Type B pancreatic cell (in vitro differentiated cells): ENCODE measurements around the gene ZNF22. TPM values are rescaled to one million over a fixed set of nuclear protein-coding genes. Genes with fewer than 3 reads are reported as not detected.

Source experiments
- DNase-seq: peaks from one replicate; pipeline ENCODE4 v3.0.0; 2021; ENCODE audit warnings: mixed read lengths; ENCODE audit not compliant: unreplicated experiment; ENCODE audit errors: extremely low spot score
- H3K27ac Mint-ChIP-seq: 2 replicates; pipeline ENCODE4 v1.8.0; 2021; ENCODE audit warnings: mild to moderate bottlenecking, mixed read lengths
- H3K27me3 Mint-ChIP-seq: 2 replicates; pipeline ENCODE4 v1.8.0; 2021; ENCODE audit warnings: mixed read lengths
- H3K36me3 Mint-ChIP-seq: 2 replicates; pipeline ENCODE4 v1.8.0; 2021; ENCODE audit warnings: mixed read lengths
- H3K4me1 Mint-ChIP-seq: one replicate; pipeline ENCODE4 v1.8.0; 2021; ENCODE audit warnings: mixed read lengths; ENCODE audit not compliant: unreplicated experiment
- H3K4me3 Mint-ChIP-seq: 2 replicates; pipeline ENCODE4 v1.8.0; 2021; ENCODE audit warnings: mild to moderate bottlenecking, mixed read lengths
- H3K9me3 Mint-ChIP-seq: 2 replicates; pipeline ENCODE4 v1.8.0; 2021; ENCODE audit warnings: mixed read lengths
- total RNA-seq: library from RNA; stranded (reverse); gene quantifications from 2 replicates; pipeline ENCODE4 v1.2.1, GENCODE V29; 2021; ENCODE audit warnings: low replicate concordance
- TF ChIP-seq, protein P1 (sequence below): fragments of 200-600 bp; sonication (generic); conservative IDR thresholded peaks from 2 replicates; pipeline ENCODE4 v1.5.0; 2021; ENCODE audit warnings: antibody characterized with exemption, mild to moderate bottlenecking

ZNF22 gene
- total RNA-seq, 1 donor from 2014 or later = 39.0 TPM

DNA sequence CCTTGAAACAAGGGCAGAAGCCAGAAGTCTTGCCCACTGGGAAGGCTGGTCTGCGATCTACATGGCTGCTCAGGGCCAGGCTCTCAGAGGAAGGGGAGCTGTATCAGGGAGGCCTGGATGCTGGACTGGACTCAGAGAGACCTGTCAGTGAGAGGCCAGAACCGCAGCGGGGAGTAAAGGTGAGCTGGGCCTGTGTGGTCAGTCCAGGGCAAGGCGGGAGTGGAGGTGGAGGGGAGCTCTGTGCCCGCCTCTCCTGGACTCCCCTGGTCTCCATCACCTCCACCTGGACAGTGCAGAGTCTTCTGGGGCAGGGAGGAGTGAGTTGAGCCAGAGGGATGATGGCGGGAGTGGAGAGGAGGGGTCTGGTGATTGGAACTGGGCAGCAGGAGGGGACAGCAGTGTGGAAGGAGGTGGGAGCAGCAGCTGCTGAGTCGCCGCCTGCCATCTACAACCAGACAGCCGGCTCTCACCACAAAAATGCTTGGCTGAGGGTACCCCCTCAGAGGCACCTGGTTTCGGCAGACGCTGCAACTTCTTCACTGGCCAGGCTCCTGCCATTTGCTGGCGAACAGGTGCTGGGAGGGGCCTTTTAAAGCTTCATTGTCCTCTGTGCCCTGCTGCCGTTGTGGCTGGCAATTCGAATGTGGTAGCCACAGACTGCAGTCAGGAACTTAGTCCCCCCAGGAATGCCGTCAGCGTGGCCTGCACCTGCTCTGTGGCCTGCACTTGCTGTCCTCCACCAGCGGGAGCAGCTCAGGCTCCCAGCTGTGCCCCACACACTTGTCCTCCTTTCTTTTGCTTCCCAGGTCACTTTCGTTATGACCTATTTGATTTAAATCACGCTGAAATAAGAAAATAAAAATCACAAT, 37.6 kb upstream of the ZNF22 start:
- DNase-seq = peak; percentile 60
- Mint-ChIP-seq H3K27me3 (no peaks in the 10 kb centered on the region), H3K9me3 (no peaks in the 10 kb centered on the region), H3K27ac (peak overlapping the region; percentile 55), H3K36me3 (no peaks in the 10 kb centered on the region), H3K4me1 (peaks cover 76% of the 10 kb centered on the region), H3K4me3 (peak overlapping the region; percentile 39)
- TF ChIP-seq, protein P1, sequence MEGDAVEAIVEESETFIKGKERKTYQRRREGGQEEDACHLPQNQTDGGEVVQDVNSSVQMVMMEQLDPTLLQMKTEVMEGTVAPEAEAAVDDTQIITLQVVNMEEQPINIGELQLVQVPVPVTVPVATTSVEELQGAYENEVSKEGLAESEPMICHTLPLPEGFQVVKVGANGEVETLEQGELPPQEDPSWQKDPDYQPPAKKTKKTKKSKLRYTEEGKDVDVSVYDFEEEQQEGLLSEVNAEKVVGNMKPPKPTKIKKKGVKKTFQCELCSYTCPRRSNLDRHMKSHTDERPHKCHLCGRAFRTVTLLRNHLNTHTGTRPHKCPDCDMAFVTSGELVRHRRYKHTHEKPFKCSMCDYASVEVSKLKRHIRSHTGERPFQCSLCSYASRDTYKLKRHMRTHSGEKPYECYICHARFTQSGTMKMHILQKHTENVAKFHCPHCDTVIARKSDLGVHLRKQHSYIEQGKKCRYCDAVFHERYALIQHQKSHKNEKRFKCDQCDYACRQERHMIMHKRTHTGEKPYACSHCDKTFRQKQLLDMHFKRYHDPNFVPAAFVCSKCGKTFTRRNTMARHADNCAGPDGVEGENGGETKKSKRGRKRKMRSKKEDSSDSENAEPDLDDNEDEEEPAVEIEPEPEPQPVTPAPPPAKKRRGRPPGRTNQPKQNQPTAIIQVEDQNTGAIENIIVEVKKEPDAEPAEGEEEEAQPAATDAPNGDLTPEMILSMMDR = peak; percentile 67

DNA sequence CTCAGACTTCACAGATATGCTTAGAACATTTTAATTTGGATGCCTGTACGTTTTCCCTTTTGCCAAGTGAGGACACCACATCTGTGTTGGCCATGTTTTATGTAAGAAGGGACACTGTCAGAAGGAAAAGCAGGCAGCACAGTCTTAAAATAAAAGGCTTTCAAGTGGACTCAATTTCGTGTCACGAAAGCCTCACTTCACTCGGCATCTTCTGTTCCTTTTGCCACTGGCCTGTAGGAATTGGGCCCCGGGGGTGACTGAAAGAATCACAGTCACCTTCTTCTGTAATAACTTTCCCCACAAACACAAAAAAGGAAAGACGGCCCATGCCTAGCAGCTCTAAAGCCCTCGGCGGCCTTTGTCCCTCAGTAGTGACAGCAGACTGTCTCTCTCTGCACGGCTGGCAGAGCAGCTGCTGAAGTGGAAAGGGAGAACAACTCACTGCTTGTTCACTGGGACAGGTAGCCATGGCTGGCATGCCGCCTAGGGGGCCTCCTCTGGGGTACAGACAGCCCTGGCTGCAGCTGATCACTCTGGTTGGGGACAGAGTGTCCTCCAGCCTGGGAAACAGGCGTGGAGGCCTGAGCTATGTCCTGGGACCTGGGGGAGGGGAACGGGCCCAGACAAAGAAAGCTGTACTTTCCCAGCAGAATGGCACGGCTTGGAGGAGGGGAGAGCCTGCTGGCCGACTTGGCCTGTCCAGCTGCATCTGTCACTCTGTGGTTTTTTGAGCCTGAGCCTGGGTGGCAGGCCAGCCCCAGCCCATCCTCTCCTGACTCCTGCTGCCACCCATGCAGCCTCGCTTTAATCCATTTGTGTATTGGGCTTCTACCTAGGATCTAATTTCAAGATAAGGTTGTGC, 36.7 kb upstream of the ZNF22 start:
- peak overlapping the region; percentile 45 for H3K4me3 Mint-ChIP-seq
- peak; percentile 68 for DNase-seq

DNA sequence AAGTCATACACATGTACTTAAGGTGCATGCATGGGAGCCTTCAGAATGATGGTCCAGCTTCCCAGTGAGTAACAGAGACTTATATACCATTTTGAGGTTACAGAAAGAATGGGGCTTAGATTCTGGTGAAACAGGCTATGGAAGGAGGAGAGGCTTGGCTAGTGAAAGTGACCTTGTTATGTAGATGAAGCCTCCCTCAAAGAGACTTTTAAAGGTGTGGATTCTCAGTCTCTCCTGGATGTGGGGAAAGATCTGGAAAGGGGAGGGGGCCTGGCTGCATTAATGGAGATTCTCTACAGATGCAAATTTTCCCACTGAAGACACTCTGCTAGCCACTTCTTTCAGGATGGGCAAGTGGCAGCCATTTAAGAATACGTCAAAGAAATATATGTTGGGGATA, 35.6 kb upstream of the ZNF22 start:
- H3K36me3 Mint-ChIP-seq = peaks cover 9% of the 10 kb centered on the region
- H3K4me1 Mint-ChIP-seq = peaks cover 69% of the 10 kb centered on the region
- no peaks in the 10 kb centered on the region for H3K9me3 Mint-ChIP-seq
- TF ChIP-seq, protein P1 = no peak
- H3K27ac Mint-ChIP-seq = peak overlapping the region; percentile 37
- no peak overlapping the region for H3K4me3 Mint-ChIP-seq
- no peak for DNase-seq
- H3K27me3 Mint-ChIP-seq = no peaks in the 10 kb centered on the region

More for the DNA sequence above, 36.7 kb upstream of the ZNF22 start:
- H3K27me3 Mint-ChIP-seq = no peaks in the 10 kb centered on the region
- peaks cover 4% of the 10 kb centered on the region for H3K36me3 Mint-ChIP-seq
- H3K4me1 Mint-ChIP-seq = peaks cover 69% of the 10 kb centered on the region
- no peaks in the 10 kb centered on the region for H3K9me3 Mint-ChIP-seq
- TF ChIP-seq, protein P1 = peak; percentile 26
- peak overlapping the region; percentile 37 for H3K27ac Mint-ChIP-seq

DNA sequence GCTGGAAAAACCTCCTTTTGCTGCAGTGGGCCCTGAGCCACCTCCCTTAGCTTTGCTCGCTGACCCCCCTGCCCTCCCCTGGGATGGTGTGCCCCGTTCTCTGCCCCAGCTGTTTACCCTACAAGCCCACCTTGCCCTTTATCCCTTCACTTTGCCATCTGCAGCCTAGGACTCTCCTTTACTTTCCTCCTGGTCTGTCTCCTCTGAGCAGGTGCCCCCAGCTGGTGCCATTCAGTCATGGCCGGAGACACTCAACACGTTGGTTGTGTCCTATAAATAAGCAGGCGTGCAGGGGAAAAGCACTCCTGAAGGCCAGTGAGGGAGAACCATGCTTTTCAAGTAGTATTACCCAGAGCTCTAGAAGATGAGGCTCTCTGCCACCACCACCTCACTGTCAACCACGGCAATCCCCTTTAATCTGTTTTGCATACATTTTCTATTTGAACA, 35.0 kb upstream of the ZNF22 start:
- peak overlapping the region; percentile 72 for H3K27ac Mint-ChIP-seq
- TF ChIP-seq, protein P1 = no peak
- peaks cover 63% of the 10 kb centered on the region for H3K4me1 Mint-ChIP-seq
- peak overlapping the region; percentile 61 for H3K4me3 Mint-ChIP-seq
- DNase-seq = peak; percentile 45
- H3K9me3 Mint-ChIP-seq = no peaks in the 10 kb centered on the region
- peaks cover 12% of the 10 kb centered on the region for H3K36me3 Mint-ChIP-seq
- H3K27me3 Mint-ChIP-seq = no peaks in the 10 kb centered on the region

DNA sequence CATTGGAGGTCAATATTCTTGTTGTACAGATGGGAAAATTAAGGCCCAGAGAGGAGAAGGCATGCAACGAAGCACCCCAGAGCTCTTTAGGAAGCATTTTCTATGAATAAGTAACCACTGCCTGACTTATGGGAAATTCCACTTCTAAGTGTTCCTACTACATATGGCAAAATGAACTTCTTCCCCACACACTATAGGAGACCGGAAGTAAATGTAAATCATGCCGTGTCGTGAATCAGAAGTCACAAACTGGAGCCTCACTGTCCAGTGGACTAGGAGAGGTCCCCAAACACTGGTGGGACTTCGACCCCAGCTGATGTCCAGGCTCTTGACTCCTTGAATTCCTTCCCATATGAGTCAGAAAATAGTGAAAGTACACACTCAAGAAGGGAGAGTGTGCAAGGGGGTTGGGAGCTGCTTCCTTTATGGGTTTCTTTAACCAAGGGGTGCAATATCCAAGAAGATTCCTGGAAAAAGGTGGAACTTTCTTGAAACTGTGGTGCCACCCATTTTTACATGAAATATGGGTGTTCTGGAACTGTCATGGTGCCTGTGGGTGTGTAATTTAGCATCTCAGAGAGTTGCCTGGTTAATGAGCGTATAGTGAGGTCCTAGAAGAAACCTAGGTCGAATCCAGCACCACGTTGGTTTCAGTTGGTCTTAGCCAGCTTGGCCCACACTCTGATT, 34.5 kb upstream of the ZNF22 start:
- TF ChIP-seq, protein P1 = no peak
- no peaks in the 10 kb centered on the region for H3K9me3 Mint-ChIP-seq
- H3K4me1 Mint-ChIP-seq = peaks cover 57% of the 10 kb centered on the region
- no peaks in the 10 kb centered on the region for H3K27me3 Mint-ChIP-seq
- H3K4me3 Mint-ChIP-seq = peak overlapping the region; percentile 27
- peaks cover 14% of the 10 kb centered on the region for H3K36me3 Mint-ChIP-seq
- H3K27ac Mint-ChIP-seq = peak overlapping the region; percentile 72
- DNase-seq = peak; percentile 15
